ENCODE results near the gene IQCN.

Gene IQCN

GRCh38 chr19:18291590-18292461 lies 17.6 kb upstream of the IQCN start:
- peak overlapping the region; percentile 54 to 57 for H3K4me3 ChIP-seq (replicated peaks in 1 of 2; ENCODE audit: low read depth in 2 of 2, low read length in 2 of 2)
- peak; percentile 69 to 89 for DNase-seq (ENCODE audit: low read depth in 2 of 2)
- TF ChIP-seq CTCF (IDR thresholded peaks at IDR 0.05; ENCODE audit: low read depth, low read length), result no peak

GRCh38 chr19:18291019-18291524 lies 16.8 kb upstream of the IQCN start:
- DNase-seq (ENCODE audit: low read depth in 2 of 2), result peak in 1 of 2 donors; percentile 18
- peak overlapping the region; percentile 54 to 57 for H3K4me3 ChIP-seq (replicated peaks in 1 of 2; ENCODE audit: low read depth in 2 of 2, low read length in 2 of 2)
- TF ChIP-seq CTCF (IDR thresholded peaks at IDR 0.05; ENCODE audit: low read depth, low read length), result no peak

GRCh38 chr19:18290302-18291018 lies 16.2 kb upstream of the IQCN start:
- TF ChIP-seq CTCF (IDR thresholded peaks at IDR 0.05; ENCODE audit: low read depth, low read length), result no peak
- H3K4me3 ChIP-seq (replicated peaks in 1 of 2; ENCODE audit: low read depth in 2 of 2, low read length in 2 of 2), result no peak overlapping the region
- peak in 1 of 2 donors; percentile 56 for DNase-seq (ENCODE audit: low read depth in 2 of 2)

- no peak for TF ChIP-seq CTCF (IDR thresholded peaks at IDR 0.05; ENCODE audit: low read depth, low read length)
- no peak overlapping the region for H3K4me3 ChIP-seq (replicated peaks in 1 of 2; ENCODE audit: low read depth in 2 of 2, low read length in 2 of 2)
- peak in 1 of 2 donors; percentile 12 for DNase-seq (ENCODE audit: low read depth in 2 of 2)
Observed at GRCh38 chr19:18289471-18290301, 15.4 kb upstream of the IQCN start.

GRCh38 chr19:18287836-18288772 lies 13.9 kb upstream of the IQCN start:
- no peak for TF ChIP-seq CTCF (IDR thresholded peaks at IDR 0.05; ENCODE audit: low read depth, low read length)
- H3K4me3 ChIP-seq (replicated peaks in 1 of 2; ENCODE audit: low read depth in 2 of 2, low read length in 2 of 2), result no peak overlapping the region
- DNase-seq (ENCODE audit: low read depth in 2 of 2), result no peak
